Liver (tissue), 9 donors: ENCODE data around the gene FOXK2. TPM values are rescaled to one million over a fixed set of nuclear protein-coding genes. Genes with fewer than 3 reads are reported as not detected.

Experiments used
- DNase-seq: peaks from one replicate; pipeline ENCODE4 v3.0.0-alpha.2; 2017; ENCODE audit warnings: low spot score
- H3K27ac ChIP-seq, 2 donors: one replicate each; pipeline ENCODE4 v1.7.0; 2013; ENCODE audit warnings: inconsistent platforms in 2 of 2, low read length in 2 of 2, control low read depth in 1 of 2, low read depth in 1 of 2, mild to moderate bottlenecking in 1 of 2
- H3K27me3 ChIP-seq, 4 donors: one replicate each; pipeline versions ENCODE4 v1.6.1 to v1.7.0; 2013; ENCODE audit warnings: low read length in 3 of 4, inconsistent platforms in 1 of 4, mild to moderate bottlenecking in 1 of 4, moderate library complexity in 1 of 4; ENCODE audit not compliant: control insufficient read depth in 4 of 4, insufficient read depth in 4 of 4
- H3K36me3 ChIP-seq, 4 donors: one replicate each; pipeline versions ENCODE4 v1.6.1 to v1.7.0; 2013; ENCODE audit warnings: low read length in 3 of 4, mild to moderate bottlenecking in 3 of 4, low read depth in 1 of 4, moderate library complexity in 1 of 4; ENCODE audit not compliant: control insufficient read depth in 4 of 4, insufficient read depth in 3 of 4
- H3K4me1 ChIP-seq, 4 donors: one replicate each; pipeline versions ENCODE4 v1.6.1 to v1.7.0; 2013; ENCODE audit warnings: low read length in 3 of 4, mild to moderate bottlenecking in 3 of 4, moderate library complexity in 1 of 4; ENCODE audit not compliant: control insufficient read depth in 4 of 4, insufficient read depth in 4 of 4
- H3K4me3 ChIP-seq, 3 donors: one replicate each; pipeline versions ENCODE4 v1.6.1 to v1.7.0; 2013; ENCODE audit warnings: low read length in 3 of 3, control low read depth in 1 of 3, low read depth in 1 of 3, mild to moderate bottlenecking in 1 of 3
- H3K9ac ChIP-seq, 2 donors: one replicate each; pipeline ENCODE4 v1.7.0; 2013; ENCODE audit warnings: low read length in 2 of 2, mild to moderate bottlenecking in 2 of 2, moderate library complexity in 2 of 2, control low read depth in 1 of 2, low read depth in 1 of 2
- H3K9me3 ChIP-seq, 4 donors: one replicate each; pipeline versions ENCODE4 v1.6.1 to v1.7.0; 2013; ENCODE audit warnings: low read length in 3 of 4; ENCODE audit not compliant: control insufficient read depth in 4 of 4
- EGR1 ChIP-seq, 2 donors: IDR thresholded peaks; 2 replicates each; pipeline ENCODE4 v1.6.1; 2016 to 2018; ENCODE audit warnings: antibody characterized with exemption in 2 of 2, low read depth in 2 of 2
- FOXA1 ChIP-seq: IDR thresholded peaks from 2 replicates; pipeline ENCODE4 v1.6.1; 2016; ENCODE audit warnings: antibody characterized with exemption
- FOXA2 ChIP-seq: IDR thresholded peaks from 2 replicates; pipeline ENCODE4 v1.6.1; 2016; ENCODE audit warnings: antibody characterized with exemption
- GABPA ChIP-seq, 2 donors: IDR thresholded peaks in 1 of 2; conservative IDR thresholded peaks in 1 of 2; 2 replicates each; pipeline ENCODE4 v1.6.1; 2016; ENCODE audit warnings: antibody characterized with exemption in 2 of 2, mild to moderate bottlenecking in 1 of 2, moderate library complexity in 1 of 2
- HNF4A ChIP-seq, 2 donors: conservative IDR thresholded peaks; 2 replicates each; pipeline ENCODE4 v1.6.1; 2016; ENCODE audit warnings: antibody characterized with exemption in 2 of 2, mild to moderate bottlenecking in 2 of 2
- HNF4G ChIP-seq: IDR thresholded peaks from 2 replicates; pipeline ENCODE4 v1.6.1; 2016; ENCODE audit warnings: antibody characterized with exemption
- JUND ChIP-seq, 2 donors: IDR thresholded peaks; 2 replicates each; pipeline ENCODE4 v1.6.1; 2016; ENCODE audit warnings: antibody characterized with exemption in 2 of 2
- MAX ChIP-seq: IDR thresholded peaks from 2 replicates; pipeline ENCODE4 v1.6.1; 2016; ENCODE audit warnings: antibody characterized with exemption
- NR2F2 ChIP-seq: IDR thresholded peaks from 2 replicates; pipeline ENCODE4 v1.6.1; 2016; ENCODE audit warnings: antibody characterized with exemption
- RAD21 ChIP-seq, 2 donors: IDR thresholded peaks; 2 replicates each; pipeline ENCODE4 v1.6.1; 2016; ENCODE audit warnings: antibody characterized with exemption in 2 of 2, mild to moderate bottlenecking in 2 of 2
- REST ChIP-seq: IDR thresholded peaks from 2 replicates; pipeline ENCODE4 v1.6.1; 2016; ENCODE audit warnings: antibody characterized with exemption, mild to moderate bottlenecking
- RXRA ChIP-seq, 2 donors: IDR thresholded peaks; 2 replicates each; pipeline ENCODE4 v1.6.1; 2017 to 2018; ENCODE audit warnings: antibody characterized with exemption in 2 of 2, mild to moderate bottlenecking in 1 of 2
- SP1 ChIP-seq: IDR thresholded peaks from 2 replicates; pipeline ENCODE4 v1.6.1; 2018; ENCODE audit warnings: antibody characterized with exemption, mild to moderate bottlenecking
- TAF1 ChIP-seq: conservative IDR thresholded peaks from 2 replicates; pipeline ENCODE4 v1.6.1; 2016; ENCODE audit warnings: antibody characterized with exemption, mild to moderate bottlenecking
- YY1 ChIP-seq: IDR thresholded peaks from 2 replicates; pipeline ENCODE4 v1.6.1; 2016; ENCODE audit warnings: antibody characterized with exemption, mild to moderate bottlenecking
- WGBS: extraction: QIAGEN DNeasy Blood & Tissue Kit; methylation state at CpG from one replicate; pipeline ENCODE4 v1.1.7; 2013; 5-methylcytosine and 5-hydroxymethylcytosine counted together
- polyA plus RNA-seq, 2 donors: library from polyadenylated mRNA; stranded (reverse) in 1 of 2; unstranded in 1 of 2; fragments of 200-250 nt in 1 of 2; fragments of >200 nt in 1 of 2; fragmentation: Nextera tagmentation in 1 of 2; extraction: Ambion mirVana in 1 of 2; gene quantifications; one replicate each; pipeline versions ENCODE4 v1.2.1 to v1.2.3, GENCODE V29; 2013 to 2015
- total RNA-seq, 2 donors: library from RNA; depleted of rRNA; stranded (reverse); fragments of >200 nt; gene quantifications; one replicate each; pipeline ENCODE4 v1.2.3, GENCODE V29; 2014
- TF ChIP-seq, protein P1 (sequence below): IDR thresholded peaks from 2 replicates; pipeline ENCODE4 v1.6.1; 2016; ENCODE audit warnings: antibody characterized with exemption
- TF ChIP-seq, protein P2 (sequence below): IDR thresholded peaks from 2 replicates; pipeline ENCODE4 v1.6.1; 2016; ENCODE audit warnings: antibody characterized with exemption
- TF ChIP-seq, protein P3 (sequence below): fragments of 150-350 bp; IDR thresholded peaks from 2 replicates; pipeline ENCODE4 v1.5.1; 2017; ENCODE audit warnings: improper control_type of control experiment, low read depth, low read length; ENCODE audit not compliant: missing input control
- donor health status: healthy.
- donor health status: healthy.
- donor health status: healthy.
- donor health status: healthy.
- donor health status: healthy.

The FOXK2 gene
- total and polyA plus RNA-seq, 4 donors: 3.1 to 16.2 (median 10.8) TPM

DNA sequence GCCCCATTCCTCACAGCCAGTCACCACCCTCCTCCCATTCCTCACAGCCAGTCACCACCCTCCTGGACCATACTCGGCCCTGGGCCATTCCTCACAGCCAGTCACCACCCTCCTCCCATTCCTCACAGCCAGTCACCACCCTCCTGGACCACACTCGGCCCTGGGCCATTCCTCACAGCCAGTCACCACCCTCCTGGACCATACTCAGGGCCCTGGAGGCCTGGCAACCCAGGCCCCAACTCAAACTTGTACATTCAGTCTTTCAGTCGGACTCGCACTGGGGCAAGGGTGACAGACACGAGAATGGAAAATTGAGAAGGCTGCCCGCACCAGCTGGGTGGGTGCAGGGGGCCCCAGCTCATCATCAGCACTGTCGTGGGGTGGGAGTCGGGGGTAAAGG, 30.4 kb upstream of the FOXK2 start:
- WGBS: 85% methylated on average over 8 of the region's 8 CpGs
- Histone ChIP-seq H3K36me3 (peaks cover 4 to 33% (median 14%) of the 10 kb centered on the region in 4 donors), H3K9ac (no peak overlapping the region), H3K4me3 (no peak overlapping the region), H3K9me3 (no peaks in the 10 kb centered on the region), H3K27me3 (no peaks in the 10 kb centered on the region), H3K4me1 (peaks cover 0 to under 1% (median 0%) of the 10 kb centered on the region in 4 donors), H3K27ac (no peak overlapping the region)
- DNase-seq: no peak
- no peak for TF ChIP-seq FOXA1
- TF ChIP-seq HNF4G: no peak
- TF ChIP-seq NR2F2: no peak
- TF ChIP-seq REST: no peak
- no peak for TF ChIP-seq RXRA (IDR thresholded peaks at IDR 0.05)
- TF ChIP-seq MAX: no peak
- TF ChIP-seq SP1: no peak
- TF ChIP-seq HNF4A (conservative IDR thresholded peaks at IDR 0.05): no peak
- no peak for TF ChIP-seq GABPA (IDR thresholded peaks at IDR 0.05 in 1 of 2, conservative IDR thresholded peaks at IDR 0.05 in 1 of 2)
- TF ChIP-seq, protein P1, sequence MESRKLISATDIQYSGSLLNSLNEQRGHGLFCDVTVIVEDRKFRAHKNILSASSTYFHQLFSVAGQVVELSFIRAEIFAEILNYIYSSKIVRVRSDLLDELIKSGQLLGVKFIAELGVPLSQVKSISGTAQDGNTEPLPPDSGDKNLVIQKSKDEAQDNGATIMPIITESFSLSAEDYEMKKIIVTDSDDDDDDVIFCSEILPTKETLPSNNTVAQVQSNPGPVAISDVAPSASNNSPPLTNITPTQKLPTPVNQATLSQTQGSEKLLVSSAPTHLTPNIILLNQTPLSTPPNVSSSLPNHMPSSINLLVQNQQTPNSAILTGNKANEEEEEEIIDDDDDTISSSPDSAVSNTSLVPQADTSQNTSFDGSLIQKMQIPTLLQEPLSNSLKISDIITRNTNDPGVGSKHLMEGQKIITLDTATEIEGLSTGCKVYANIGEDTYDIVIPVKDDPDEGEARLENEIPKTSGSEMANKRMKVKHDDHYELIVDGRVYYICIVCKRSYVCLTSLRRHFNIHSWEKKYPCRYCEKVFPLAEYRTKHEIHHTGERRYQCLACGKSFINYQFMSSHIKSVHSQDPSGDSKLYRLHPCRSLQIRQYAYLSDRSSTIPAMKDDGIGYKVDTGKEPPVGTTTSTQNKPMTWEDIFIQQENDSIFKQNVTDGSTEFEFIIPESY: no peak
- TF ChIP-seq FOXA2: no peak
- no peak for TF ChIP-seq EGR1 (IDR thresholded peaks at IDR 0.05; ENCODE audit: low read depth in 2 of 2)

GRCh38 chr17:82489851-82490511, 29.6 kb upstream of the FOXK2 start:
- no peak overlapping the region for H3K27ac ChIP-seq
- no peak for DNase-seq
- TF ChIP-seq YY1: no peak
- TF ChIP-seq FOXA1: no peak
- TF ChIP-seq JUND (IDR thresholded peaks at IDR 0.05): no peak
- no peak for TF ChIP-seq RXRA (IDR thresholded peaks at IDR 0.05)
- no peak for TF ChIP-seq RAD21 (IDR thresholded peaks at IDR 0.05)
- TF ChIP-seq, protein P1: no peak
- no peak for TF ChIP-seq MAX
- TF ChIP-seq, protein P2, sequence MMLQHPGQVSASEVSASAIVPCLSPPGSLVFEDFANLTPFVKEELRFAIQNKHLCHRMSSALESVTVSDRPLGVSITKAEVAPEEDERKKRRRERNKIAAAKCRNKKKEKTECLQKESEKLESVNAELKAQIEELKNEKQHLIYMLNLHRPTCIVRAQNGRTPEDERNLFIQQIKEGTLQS: no peak
- no peak for TF ChIP-seq HNF4A (conservative IDR thresholded peaks at IDR 0.05)
- TF ChIP-seq HNF4G: no peak
- no peak for TF ChIP-seq TAF1
- no peak for TF ChIP-seq GABPA (IDR thresholded peaks at IDR 0.05 in 1 of 2, conservative IDR thresholded peaks at IDR 0.05 in 1 of 2)
- TF ChIP-seq NR2F2: no peak
- no peak for TF ChIP-seq EGR1 (IDR thresholded peaks at IDR 0.05; ENCODE audit: low read depth in 2 of 2)
- TF ChIP-seq, protein P3, sequence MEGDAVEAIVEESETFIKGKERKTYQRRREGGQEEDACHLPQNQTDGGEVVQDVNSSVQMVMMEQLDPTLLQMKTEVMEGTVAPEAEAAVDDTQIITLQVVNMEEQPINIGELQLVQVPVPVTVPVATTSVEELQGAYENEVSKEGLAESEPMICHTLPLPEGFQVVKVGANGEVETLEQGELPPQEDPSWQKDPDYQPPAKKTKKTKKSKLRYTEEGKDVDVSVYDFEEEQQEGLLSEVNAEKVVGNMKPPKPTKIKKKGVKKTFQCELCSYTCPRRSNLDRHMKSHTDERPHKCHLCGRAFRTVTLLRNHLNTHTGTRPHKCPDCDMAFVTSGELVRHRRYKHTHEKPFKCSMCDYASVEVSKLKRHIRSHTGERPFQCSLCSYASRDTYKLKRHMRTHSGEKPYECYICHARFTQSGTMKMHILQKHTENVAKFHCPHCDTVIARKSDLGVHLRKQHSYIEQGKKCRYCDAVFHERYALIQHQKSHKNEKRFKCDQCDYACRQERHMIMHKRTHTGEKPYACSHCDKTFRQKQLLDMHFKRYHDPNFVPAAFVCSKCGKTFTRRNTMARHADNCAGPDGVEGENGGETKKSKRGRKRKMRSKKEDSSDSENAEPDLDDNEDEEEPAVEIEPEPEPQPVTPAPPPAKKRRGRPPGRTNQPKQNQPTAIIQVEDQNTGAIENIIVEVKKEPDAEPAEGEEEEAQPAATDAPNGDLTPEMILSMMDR: no peak
- no peaks in the 10 kb centered on the region for H3K9me3 ChIP-seq
- no peak overlapping the region for H3K9ac ChIP-seq
- H3K36me3 ChIP-seq: peaks cover 4 to 27% (median 11%) of the 10 kb centered on the region in 4 donors
- H3K27me3 ChIP-seq: no peaks in the 10 kb centered on the region
- WGBS: 93% methylated on average over 21 of the region's 21 CpGs
- H3K4me1 ChIP-seq: no peaks in the 10 kb centered on the region
- H3K4me3 ChIP-seq: no peak overlapping the region
